NCI-H82 (cell line): ENCODE measurements around the gene NPTX1.

ENCODE experiments used
- DNase-seq: peaks from one replicate; lab custom pipeline; 2025; lab: John Stamatoyannopoulos, UW

The NPTX1 gene

DNA sequence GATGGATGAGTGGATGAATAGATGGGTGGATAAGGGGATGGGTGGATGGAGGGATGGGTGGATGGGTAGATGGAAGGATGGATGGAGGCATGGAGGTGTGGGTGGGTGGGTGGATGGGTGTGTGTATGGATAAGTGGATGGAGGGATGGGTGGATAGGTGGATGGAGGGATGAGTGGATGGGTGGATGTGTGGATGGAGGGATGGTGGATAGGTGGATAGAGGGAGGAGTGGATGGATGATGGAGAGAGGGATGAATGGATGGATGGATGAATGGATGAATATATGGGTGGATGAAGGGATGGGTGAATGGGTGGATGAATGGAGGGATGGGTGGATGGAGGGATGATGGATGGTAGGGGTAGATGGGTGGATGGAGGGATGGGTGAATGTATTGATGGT lies 27.5 kb upstream of the NPTX1 start:
- DNase-seq, result no peak

DNA sequence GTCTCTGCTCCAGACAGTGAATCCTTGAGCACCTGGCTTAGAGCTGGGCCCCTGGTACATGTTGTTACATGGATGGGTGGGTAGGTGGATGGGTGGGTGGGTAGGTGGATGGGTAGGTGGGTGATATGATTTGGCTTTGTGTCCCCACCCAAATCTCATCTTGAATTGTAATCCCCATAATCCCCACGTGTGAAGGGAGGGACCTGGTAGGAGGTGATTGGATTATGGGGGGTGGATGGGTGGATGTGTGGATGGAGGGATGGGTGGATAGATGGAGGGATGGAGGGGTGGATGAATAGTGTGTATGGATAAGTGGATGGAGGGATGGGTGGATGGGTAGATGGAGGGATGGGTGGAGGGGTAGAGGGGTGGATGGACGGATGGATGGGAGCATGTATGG lies 26.6 kb upstream of the NPTX1 start:
- DNase-seq, result peak; percentile 68

GRCh38 chr17:80502578-80502877 lies 26.1 kb upstream of the NPTX1 start:
- no peak for DNase-seq

- no peak for DNase-seq
Measured at GRCh38 chr17:80501741-80502577, 25.6 kb upstream of the NPTX1 start.

DNA sequence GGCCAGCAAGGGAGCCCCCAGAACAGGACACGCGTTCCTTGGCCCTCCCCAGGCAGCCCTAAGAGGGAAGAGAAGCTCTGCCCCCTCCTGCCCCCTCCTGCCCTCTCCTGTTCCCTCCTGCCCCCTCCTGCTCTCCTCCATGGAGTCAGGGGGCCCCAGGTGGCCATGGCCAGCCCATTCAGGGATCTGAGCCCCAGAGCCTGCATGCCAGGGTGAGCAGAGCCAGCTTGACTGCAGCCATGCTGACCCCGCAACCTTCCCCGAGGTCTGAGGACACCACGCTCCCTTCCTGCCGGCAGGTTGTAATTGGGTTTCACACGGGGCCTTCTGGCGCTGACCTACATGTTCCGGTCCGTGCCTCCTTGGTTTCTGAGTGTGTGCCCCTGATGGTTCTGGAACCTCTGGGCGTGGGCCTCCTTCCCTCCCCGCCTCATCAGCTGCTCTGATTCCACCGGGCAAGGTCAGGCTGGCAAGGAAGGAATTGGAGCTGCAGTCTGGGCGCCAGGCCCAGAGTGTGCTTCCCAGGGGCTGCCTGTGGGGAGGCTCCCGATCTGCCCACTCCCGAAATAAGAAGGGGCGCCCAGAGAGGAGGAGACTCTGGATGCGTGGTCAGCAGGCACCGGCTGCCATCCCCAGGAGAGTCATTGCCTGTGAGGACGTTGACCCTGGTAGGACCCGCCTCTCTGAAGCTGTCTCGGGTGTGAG lies 23.7 kb upstream of the NPTX1 start:
- no peak for DNase-seq

GRCh38 chr17:80499560-80499959 lies 23.2 kb upstream of the NPTX1 start:
- DNase-seq, result no peak

DNA sequence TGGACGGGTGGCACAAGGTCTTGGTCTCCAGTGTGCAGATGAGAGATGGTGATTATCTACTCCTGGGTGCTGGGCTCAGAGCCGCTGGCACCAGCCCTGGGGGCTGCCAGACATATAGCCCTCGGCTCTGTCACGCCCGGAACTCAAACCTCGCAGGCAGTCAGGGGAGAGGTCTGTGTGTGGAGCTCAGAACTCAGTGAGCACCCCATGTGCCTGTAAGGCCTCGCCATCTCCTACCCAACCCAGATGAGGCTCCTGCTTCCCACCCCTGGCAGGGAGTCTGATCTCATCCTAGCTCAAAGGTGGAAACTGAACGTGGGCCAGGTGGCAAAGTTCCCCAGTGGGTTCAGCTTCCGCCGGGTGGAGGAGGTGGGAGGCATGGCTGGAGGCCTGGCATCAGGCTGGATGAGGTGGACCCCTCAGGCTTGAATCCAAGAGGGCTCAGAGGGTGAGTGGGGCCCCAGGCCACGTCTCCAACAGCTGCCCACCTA lies 22.6 kb upstream of the NPTX1 start:
- no peak for DNase-seq

GRCh38 chr17:80498242-80498919 lies 22.0 kb upstream of the NPTX1 start:
- no peak for DNase-seq

- DNase-seq, result no peak
Measured at GRCh38 chr17:80497726-80498241, 21.4 kb upstream of the NPTX1 start.

DNA sequence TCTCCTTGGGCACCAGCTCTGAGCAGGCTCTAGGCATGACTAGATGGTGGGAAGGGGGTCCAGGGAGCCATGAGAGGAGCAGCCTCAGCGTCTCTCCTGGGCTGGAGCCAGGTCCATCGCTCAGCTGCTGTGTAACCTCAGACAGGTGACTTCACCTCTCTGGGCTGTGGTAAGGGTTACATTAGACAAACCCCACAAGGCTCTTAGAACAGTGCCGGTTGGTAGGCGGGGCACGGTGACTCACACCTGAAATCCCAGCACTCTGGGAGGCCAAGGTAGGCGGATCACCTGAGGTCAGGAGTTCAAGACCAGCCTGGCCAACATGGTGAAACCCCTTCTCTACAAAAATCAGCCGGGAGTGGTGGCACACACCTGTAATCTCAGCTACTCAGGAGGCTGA lies 18.1 kb upstream of the NPTX1 start:
- DNase-seq, result no peak

- peak; percentile 59 for DNase-seq
Measured at GRCh38 chr17:80492343-80493136, 16.1 kb upstream of the NPTX1 start.

- DNase-seq, result no peak
Measured at GRCh38 chr17:80491478-80492342, 15.3 kb upstream of the NPTX1 start.

GRCh38 chr17:80487511-80487910 lies 11.1 kb upstream of the NPTX1 start:
- no peak for DNase-seq

GRCh38 chr17:80486692-80487091 lies 10.3 kb upstream of the NPTX1 start:
- peak; percentile 80 for DNase-seq

DNA sequence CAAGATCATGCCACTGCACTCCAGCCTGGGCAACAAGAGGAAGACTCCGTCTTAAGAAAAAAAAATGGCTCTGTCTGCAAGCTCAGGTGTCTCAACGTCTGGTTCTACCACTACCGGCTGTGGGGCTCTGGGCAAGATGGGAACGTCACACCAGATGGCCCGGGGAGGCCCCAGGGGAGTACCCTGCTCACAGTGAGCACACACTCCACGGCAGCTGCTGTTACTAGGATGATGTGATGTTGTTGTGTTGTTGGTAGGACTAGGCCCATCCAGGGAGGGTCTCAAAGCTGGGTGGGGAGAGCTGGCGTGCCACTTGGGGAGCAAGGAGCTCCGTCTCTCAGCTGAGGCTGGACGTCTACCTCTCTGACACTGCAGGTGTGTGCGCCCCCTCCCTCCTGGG lies 9.4 kb upstream of the NPTX1 start:
- DNase-seq, result peak; percentile 99

GRCh38 chr17:80482555-80483308 lies 6.3 kb upstream of the NPTX1 start:
- DNase-seq, result no peak

DNA sequence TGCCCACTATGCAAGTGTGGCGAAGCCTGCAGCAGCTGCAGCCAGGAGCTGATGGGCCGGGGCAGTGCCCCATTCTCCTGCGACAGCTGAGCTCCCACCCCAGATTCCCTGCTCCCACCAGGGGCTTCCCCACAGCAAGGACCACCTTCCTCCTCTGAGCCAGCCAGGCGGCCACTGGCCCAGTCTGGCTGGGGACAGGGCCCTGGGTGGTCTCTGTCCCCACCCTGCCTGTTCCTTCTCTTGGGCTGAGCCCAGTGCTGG lies 5.6 kb upstream of the NPTX1 start:
- DNase-seq, result no peak

DNA sequence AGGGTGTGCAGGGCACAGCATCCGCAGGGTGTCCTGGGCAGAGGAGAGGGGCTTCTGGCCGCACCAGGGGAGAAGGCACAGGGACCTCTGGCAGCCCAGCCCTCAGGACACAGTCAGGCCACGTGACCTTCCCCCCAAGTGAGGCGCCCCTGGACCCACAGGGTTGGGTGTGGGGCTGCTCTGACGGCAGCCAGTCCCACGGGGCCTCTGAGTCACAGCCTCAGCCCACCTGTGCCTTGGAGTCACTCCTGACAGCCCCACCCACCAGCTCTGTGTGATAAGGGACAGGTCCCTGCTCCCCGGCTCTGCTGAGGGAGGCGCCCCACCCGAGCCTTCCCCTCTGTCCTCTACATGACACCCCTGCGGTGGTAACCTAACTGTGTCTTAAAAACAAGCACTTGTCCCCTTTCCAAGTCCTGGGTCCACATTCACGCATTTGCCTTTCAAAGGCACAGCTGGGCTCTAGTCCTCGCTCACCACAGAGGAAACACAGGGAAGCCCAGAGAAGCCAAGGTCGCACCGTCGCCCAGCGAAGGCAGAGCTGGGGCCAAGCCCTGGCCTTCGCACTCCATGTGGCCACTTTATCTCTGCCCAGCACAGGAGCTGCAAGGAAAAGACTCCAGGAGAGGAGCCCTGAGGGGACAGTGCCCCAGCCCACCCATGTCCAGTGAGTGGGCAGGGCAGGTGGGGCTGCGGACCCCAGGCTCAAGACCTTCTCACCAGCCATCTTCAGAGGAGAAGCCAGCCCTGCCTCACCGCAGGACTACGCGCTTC lies 5.1 kb upstream of the NPTX1 start:
- DNase-seq, result no peak

DNA sequence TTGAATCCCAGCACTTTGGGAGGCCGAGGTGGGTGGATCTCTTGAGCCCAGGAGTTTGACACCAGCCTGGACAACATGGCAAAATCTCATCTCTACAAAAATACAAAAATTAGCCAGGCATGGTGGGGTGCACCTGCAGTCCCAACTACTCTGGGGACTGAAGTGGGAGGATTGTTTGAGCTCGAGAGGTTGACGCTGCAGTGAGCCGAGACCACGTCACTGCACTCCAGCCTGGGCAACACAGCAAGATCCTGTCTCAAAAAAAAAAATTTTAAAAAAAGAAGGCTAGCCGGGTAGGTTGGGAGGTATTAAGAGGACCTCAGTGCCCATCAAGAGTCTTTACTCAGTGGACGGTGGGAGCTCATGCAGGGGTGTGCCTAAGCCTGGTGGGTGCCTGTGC lies 3.8 kb upstream of the NPTX1 start:
- DNase-seq, result no peak

DNA sequence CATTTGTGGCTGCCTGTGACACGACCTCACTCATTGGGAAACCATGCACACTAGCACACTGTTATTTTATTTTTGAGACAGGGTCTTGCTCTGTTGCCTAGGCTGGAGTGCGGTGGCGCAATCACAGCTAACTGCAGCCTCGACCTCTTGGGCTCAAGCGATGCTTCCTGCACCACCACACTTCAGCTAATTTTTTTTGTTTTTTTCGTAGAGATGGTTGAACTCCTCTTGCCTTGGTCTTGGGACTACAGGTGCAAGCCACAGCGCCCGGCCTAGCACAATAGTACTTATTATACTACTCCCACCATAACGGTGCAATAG lies 2.8 kb upstream of the NPTX1 start:
- DNase-seq, result no peak
